GM23338 (cell line): ENCODE data around the gene ZNF778.

ENCODE experiments used
- CTCF ChIP-seq, 2 experiments: fragments of 200-600 bp in 1 of 2; sonication (generic) in 1 of 2; conservative IDR thresholded peaks; 2 replicates each; pipeline versions ENCODE4 v1.5.1 to v1.6.1; 2016 to 2017; ENCODE audit warnings: antibody characterized with exemption in 2 of 2, low read depth in 2 of 2, mild to moderate bottlenecking in 2 of 2, moderate library complexity in 1 of 2
- ETS1 ChIP-seq: IDR thresholded peaks from 2 replicates; pipeline ENCODE4 v1.6.1; 2016; ENCODE audit warnings: antibody characterized with exemption
- EZH2 ChIP-seq: fragments of 200-600 bp; sonication (generic); IDR thresholded peaks from one replicate; pipeline ENCODE4 v1.8.0; 2017; ENCODE audit warnings: antibody characterized with exemption, mild to moderate bottlenecking, low read depth; ENCODE audit not compliant: unreplicated experiment
- JUNB ChIP-seq: IDR thresholded peaks from one replicate; pipeline ENCODE4 v1.6.1; 2016; ENCODE audit warnings: antibody characterized with exemption; ENCODE audit not compliant: unreplicated experiment
- POLR2AphosphoS5 ChIP-seq: IDR thresholded peaks from 2 replicates; pipeline ENCODE4 v1.6.1; 2016; ENCODE audit warnings: antibody characterized with exemption, low read depth
- REST ChIP-seq: IDR thresholded peaks from one replicate; pipeline ENCODE4 v1.6.1; 2018; ENCODE audit warnings: antibody characterized with exemption; ENCODE audit not compliant: unreplicated experiment
- ZNF331 ChIP-seq: fragments of 250-450 bp; sonication (Bioruptor Pico); IDR thresholded peaks from 2 replicates; pipeline ENCODE4 v1.5.0; 2020; ENCODE audit warnings: low read depth, mild to moderate bottlenecking, moderate library complexity

GRCh38 chr16:89187032-89187769 is 30.3 kb upstream of the ZNF778 start:
- TF ChIP-seq ZNF331 (CRISPR knock-in tag) (no peak), CTCF (conservative IDR thresholded peaks at IDR 0.05; ENCODE audit: low read depth in 2 of 2) (no peak), ETS1 (no peak), POLR2AphosphoS5 (no peak), EZH2 (no peak), REST (no peak), JUNB (no peak)
